Activated naive CD8-positive, alpha-beta T cell treated with anti-CD3 and anti-CD28 coated beads, Interleukin-2, amount 10 ng/mL, durations not matched to agents 7 days and 5 days (primary cell): ENCODE data around the gene TSPEAR. TPM values are rescaled to one million over a fixed set of nuclear protein-coding genes. Genes with fewer than 3 reads are reported as not detected.

Experiments
- ATAC-seq: fragments of 150-1000 bp; cut with Tn5 transposase; one replicate; pipeline ENCODE4 v1.10.0; 2021; ENCODE audit warnings: low read depth, moderate library complexity
- POLR2A ChIA-PET: fragments of 350-600 bp; sonication (Branson Sonifier 250); formaldehyde crosslinking; loops from one replicate; lab custom pipeline; 2021; ENCODE audit warnings: antibody characterized with exemption; lab: Charles Lee
- DNase-seq: peaks from one replicate; pipeline ENCODE4 v3.0.0; 2021
- H3K27ac Mint-ChIP-seq: one replicate; pipeline ENCODE4 v1.8.0; 2022; ENCODE audit warnings: mild to moderate bottlenecking, mixed read lengths
- H3K27me3 Mint-ChIP-seq: one replicate; pipeline ENCODE4 v1.8.0; 2022; ENCODE audit warnings: mild to moderate bottlenecking, moderate library complexity, mixed read lengths
- H3K36me3 Mint-ChIP-seq: one replicate; pipeline ENCODE4 v1.8.0; 2021; ENCODE audit warnings: mild to moderate bottlenecking, mixed read lengths
- H3K4me1 Mint-ChIP-seq: one replicate; pipeline ENCODE4 v1.8.0; 2021; ENCODE audit warnings: mixed read lengths
- H3K4me3 Mint-ChIP-seq: one replicate; pipeline ENCODE4 v1.8.0; 2022; ENCODE audit warnings: mild to moderate bottlenecking, moderate library complexity, mixed read lengths
- H3K9me3 Mint-ChIP-seq: one replicate; pipeline ENCODE4 v1.8.0; 2021; ENCODE audit warnings: mixed read lengths
- total RNA-seq, 2 experiments: library from RNA; stranded (reverse); gene quantifications; one replicate each; pipeline ENCODE4 v1.2.3, GENCODE V29; 2021

TSPEAR gene
- total RNA-seq, 2 experiments from 2014 or later: not detected

- Mint-ChIP-seq H3K27ac (no peak overlapping the region), H3K4me3 (no peak overlapping the region), H3K9me3 (peaks cover 8% of the 10 kb centered on the region), H3K36me3 (peaks cover 2% of the 10 kb centered on the region), H3K27me3 (peaks cover 4% of the 10 kb centered on the region), H3K4me1 (no peaks in the 10 kb centered on the region)
- DNase-seq: no peak
- ATAC-seq: no peak
- POLR2A ChIA-PET: no interaction called here
These were observed 24.4 kb upstream of the TSPEAR start for GRCh38 chr21:44735821-44736220.

GRCh38 chr21:44734841-44735240 is 23.5 kb upstream of the TSPEAR start:
- no peak for DNase-seq
- no peak overlapping the region for H3K27ac Mint-ChIP-seq
- peaks cover 4% of the 10 kb centered on the region for H3K27me3 Mint-ChIP-seq
- peaks cover 2% of the 10 kb centered on the region for H3K36me3 Mint-ChIP-seq
- no peaks in the 10 kb centered on the region for H3K4me1 Mint-ChIP-seq
- POLR2A ChIA-PET: no interaction called here
- no peak for ATAC-seq
- no peak overlapping the region for H3K4me3 Mint-ChIP-seq
- peaks cover 8% of the 10 kb centered on the region for H3K9me3 Mint-ChIP-seq

- no peaks in the 10 kb centered on the region for H3K36me3 Mint-ChIP-seq
- DNase-seq (no peak), ATAC-seq (no peak)
- POLR2A ChIA-PET: no interaction called here
- H3K27me3 Mint-ChIP-seq: peaks cover 4% of the 10 kb centered on the region
- peaks cover 8% of the 10 kb centered on the region for H3K9me3 Mint-ChIP-seq
- H3K4me3 Mint-ChIP-seq: no peak overlapping the region
- no peak overlapping the region for H3K27ac Mint-ChIP-seq
- no peaks in the 10 kb centered on the region for H3K4me1 Mint-ChIP-seq
These were observed 22.8 kb upstream of the TSPEAR start for GRCh38 chr21:44734026-44734745.

- no peak for ATAC-seq
- H3K27ac Mint-ChIP-seq: no peak overlapping the region
- no peaks in the 10 kb centered on the region for H3K36me3 Mint-ChIP-seq
- no peaks in the 10 kb centered on the region for H3K4me1 Mint-ChIP-seq
- DNase-seq: no peak
- H3K27me3 Mint-ChIP-seq: peaks cover 5% of the 10 kb centered on the region
- no peak overlapping the region for H3K4me3 Mint-ChIP-seq
- POLR2A ChIA-PET: no interaction called here
- H3K9me3 Mint-ChIP-seq: peaks cover 6% of the 10 kb centered on the region
These were observed 21.6 kb upstream of the TSPEAR start for GRCh38 chr21:44732956-44733355.

GRCh38 chr21:44732263-44732662 is 20.9 kb upstream of the TSPEAR start:
- Mint-ChIP-seq H3K4me3 (no peak overlapping the region), H3K36me3 (no peaks in the 10 kb centered on the region), H3K27me3 (peaks cover 1% of the 10 kb centered on the region), H3K4me1 (no peaks in the 10 kb centered on the region), H3K27ac (no peak overlapping the region), H3K9me3 (peaks cover 1% of the 10 kb centered on the region)
- POLR2A ChIA-PET: no interaction called here
- ATAC-seq (no peak), DNase-seq (no peak)

- Mint-ChIP-seq H3K36me3 (no peaks in the 10 kb centered on the region), H3K27ac (no peak overlapping the region)
These were observed 19.7 kb upstream of the TSPEAR start for GRCh38 chr21:44730951-44731579.

GRCh38 chr21:44730028-44730395 is 18.6 kb upstream of the TSPEAR start:
- H3K27ac Mint-ChIP-seq: no peak overlapping the region
- no peak for DNase-seq
- H3K9me3 Mint-ChIP-seq: no peaks in the 10 kb centered on the region
- H3K4me1 Mint-ChIP-seq: no peaks in the 10 kb centered on the region
- H3K36me3 Mint-ChIP-seq: no peaks in the 10 kb centered on the region
- ATAC-seq: no peak
- H3K27me3 Mint-ChIP-seq: peaks cover 14% of the 10 kb centered on the region
- H3K4me3 Mint-ChIP-seq: no peak overlapping the region
- POLR2A ChIA-PET: no interaction called here

More at GRCh38 chr21:44730951-44731579, 19.7 kb upstream of the TSPEAR start:
- Mint-ChIP-seq H3K4me3 (no peak overlapping the region), H3K4me1 (no peaks in the 10 kb centered on the region), H3K9me3 (no peaks in the 10 kb centered on the region), H3K27me3 (peaks cover 4% of the 10 kb centered on the region)
- ATAC-seq (no peak), DNase-seq (no peak)
- POLR2A ChIA-PET: no interaction called here

GRCh38 chr21:44729336-44730027 is 18.1 kb upstream of the TSPEAR start:
- H3K4me3 Mint-ChIP-seq: no peak overlapping the region
- H3K9me3 Mint-ChIP-seq: no peaks in the 10 kb centered on the region
- DNase-seq (no peak), ATAC-seq (no peak)
- no peak overlapping the region for H3K27ac Mint-ChIP-seq
- POLR2A ChIA-PET: no interaction called here
- H3K27me3 Mint-ChIP-seq: peaks cover 19% of the 10 kb centered on the region
- H3K36me3 Mint-ChIP-seq: no peaks in the 10 kb centered on the region
- no peaks in the 10 kb centered on the region for H3K4me1 Mint-ChIP-seq

- Mint-ChIP-seq H3K9me3 (no peaks in the 10 kb centered on the region), H3K27me3 (peaks cover 24% of the 10 kb centered on the region), H3K4me3 (no peak overlapping the region), H3K27ac (no peak overlapping the region), H3K4me1 (peaks cover 2% of the 10 kb centered on the region), H3K36me3 (no peaks in the 10 kb centered on the region)
- no peak for DNase-seq
- POLR2A ChIA-PET: no interaction called here
- no peak for ATAC-seq
These were observed 17.3 kb upstream of the TSPEAR start for GRCh38 chr21:44728716-44729115.

GRCh38 chr21:44727757-44728156 is 16.4 kb upstream of the TSPEAR start:
- ATAC-seq: no peak
- DNase-seq: no peak
- H3K9me3 Mint-ChIP-seq: no peaks in the 10 kb centered on the region
- peaks cover 7% of the 10 kb centered on the region for H3K4me1 Mint-ChIP-seq
- peaks cover 30% of the 10 kb centered on the region for H3K27me3 Mint-ChIP-seq
- POLR2A ChIA-PET: no interaction called here
- no peaks in the 10 kb centered on the region for H3K36me3 Mint-ChIP-seq
- no peak overlapping the region for H3K27ac Mint-ChIP-seq
- no peak overlapping the region for H3K4me3 Mint-ChIP-seq

- POLR2A ChIA-PET: no interaction called here
- no peak overlapping the region for H3K4me3 Mint-ChIP-seq
- H3K27ac Mint-ChIP-seq: no peak overlapping the region
- DNase-seq (no peak), ATAC-seq (no peak)
- peaks cover 34% of the 10 kb centered on the region for H3K27me3 Mint-ChIP-seq
- H3K9me3 Mint-ChIP-seq: no peaks in the 10 kb centered on the region
- H3K4me1 Mint-ChIP-seq: peaks cover 9% of the 10 kb centered on the region
- no peaks in the 10 kb centered on the region for H3K36me3 Mint-ChIP-seq
These were observed 15.9 kb upstream of the TSPEAR start for GRCh38 chr21:44727321-44727720.

GRCh38 chr21:44726826-44727225 is 15.5 kb upstream of the TSPEAR start:
- H3K27ac Mint-ChIP-seq: no peak overlapping the region
- DNase-seq: no peak
- H3K9me3 Mint-ChIP-seq: no peaks in the 10 kb centered on the region
- POLR2A ChIA-PET: no interaction called here
- H3K4me3 Mint-ChIP-seq: no peak overlapping the region
- H3K27me3 Mint-ChIP-seq: peaks cover 39% of the 10 kb centered on the region
- peaks cover 9% of the 10 kb centered on the region for H3K4me1 Mint-ChIP-seq
- no peak for ATAC-seq
- no peaks in the 10 kb centered on the region for H3K36me3 Mint-ChIP-seq

- H3K36me3 Mint-ChIP-seq: no peaks in the 10 kb centered on the region
- no peak overlapping the region for H3K27ac Mint-ChIP-seq
- POLR2A ChIA-PET: no interaction called here
These were observed 13.6 kb upstream of the TSPEAR start for GRCh38 chr21:44724926-44725325.

GRCh38 chr21:44724196-44724595 is 12.8 kb upstream of the TSPEAR start:
- H3K4me1 Mint-ChIP-seq: peaks cover 9% of the 10 kb centered on the region
- H3K9me3 Mint-ChIP-seq: no peaks in the 10 kb centered on the region
- H3K27me3 Mint-ChIP-seq: peaks cover 60% of the 10 kb centered on the region
- H3K27ac Mint-ChIP-seq: no peak overlapping the region
- no peaks in the 10 kb centered on the region for H3K36me3 Mint-ChIP-seq
- no peak for DNase-seq
- ATAC-seq: no peak
- POLR2A ChIA-PET: no interaction called here
- peak overlapping the region; percentile 47 for H3K4me3 Mint-ChIP-seq

More at GRCh38 chr21:44724926-44725325, 13.6 kb upstream of the TSPEAR start:
- ATAC-seq (no peak), DNase-seq (no peak)
- H3K4me3 Mint-ChIP-seq: no peak overlapping the region
- H3K9me3 Mint-ChIP-seq: no peaks in the 10 kb centered on the region
- H3K4me1 Mint-ChIP-seq: peaks cover 9% of the 10 kb centered on the region
- peaks cover 55% of the 10 kb centered on the region for H3K27me3 Mint-ChIP-seq
